Measurements from ENCODE around the gene KIF5A.

KIF5A gene

DNA sequence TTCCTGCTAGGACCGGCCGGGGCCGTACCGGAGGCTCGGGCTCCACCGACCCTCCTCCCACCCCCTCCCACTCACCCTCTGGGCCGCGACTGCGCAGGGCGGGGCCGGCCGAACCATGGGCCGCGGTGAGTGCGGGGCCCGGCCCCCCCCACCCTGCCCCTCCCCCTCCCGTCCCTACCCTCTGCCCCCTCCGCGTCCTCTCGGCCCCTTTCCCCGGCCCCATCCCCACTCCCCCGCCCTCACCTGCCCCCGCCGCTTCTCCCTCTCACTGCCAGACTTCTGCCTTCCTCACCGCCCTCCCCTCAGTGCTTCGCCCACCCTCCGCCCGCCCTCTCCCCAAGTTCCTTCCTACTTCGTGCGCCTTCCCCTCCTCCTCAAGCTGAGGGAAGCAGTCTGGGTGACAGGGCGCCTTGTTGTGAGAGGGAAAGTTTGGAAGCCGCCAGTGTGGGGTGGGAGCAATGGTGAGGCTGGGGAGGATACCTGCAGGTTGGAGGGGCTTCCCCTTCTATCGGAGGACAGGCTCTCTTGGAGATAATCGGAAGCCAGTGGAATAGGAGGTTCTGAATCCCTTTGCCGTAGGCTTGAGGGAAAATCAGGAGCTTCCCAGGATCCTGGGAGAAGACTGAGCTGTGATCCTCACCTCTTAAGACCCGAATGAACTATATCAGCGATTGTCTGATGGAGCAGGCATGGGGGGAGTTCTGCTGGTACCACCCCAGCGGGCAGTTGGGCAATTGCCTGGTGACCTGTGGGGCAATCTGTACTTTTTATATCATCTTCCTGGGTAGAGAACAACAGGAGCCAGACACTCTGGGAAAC is 26.7 kb upstream of the KIF5A start:
- Mint-ChIP-seq H3K27ac (ENCODE audit: low read depth) (peak overlapping the region; percentile 99), H3K9me3 (no peaks in the 10 kb centered on the region), H3K4me3 (peak overlapping the region; percentile 98), H3K27me3 (no peaks in the 10 kb centered on the region), H3K36me3 (ENCODE audit: insufficient read depth) (peaks cover 56% of the 10 kb centered on the region), H3K4me1 (peaks cover 55% of the 10 kb centered on the region)
- ATAC-seq (replicated peaks; ENCODE audit: extremely low read depth, poor library complexity, severe bottlenecking): no peak
- DNase-seq (ENCODE audit: low spot score in 2 of 2): peak in 1 of 2 donors; percentile 27

DNA sequence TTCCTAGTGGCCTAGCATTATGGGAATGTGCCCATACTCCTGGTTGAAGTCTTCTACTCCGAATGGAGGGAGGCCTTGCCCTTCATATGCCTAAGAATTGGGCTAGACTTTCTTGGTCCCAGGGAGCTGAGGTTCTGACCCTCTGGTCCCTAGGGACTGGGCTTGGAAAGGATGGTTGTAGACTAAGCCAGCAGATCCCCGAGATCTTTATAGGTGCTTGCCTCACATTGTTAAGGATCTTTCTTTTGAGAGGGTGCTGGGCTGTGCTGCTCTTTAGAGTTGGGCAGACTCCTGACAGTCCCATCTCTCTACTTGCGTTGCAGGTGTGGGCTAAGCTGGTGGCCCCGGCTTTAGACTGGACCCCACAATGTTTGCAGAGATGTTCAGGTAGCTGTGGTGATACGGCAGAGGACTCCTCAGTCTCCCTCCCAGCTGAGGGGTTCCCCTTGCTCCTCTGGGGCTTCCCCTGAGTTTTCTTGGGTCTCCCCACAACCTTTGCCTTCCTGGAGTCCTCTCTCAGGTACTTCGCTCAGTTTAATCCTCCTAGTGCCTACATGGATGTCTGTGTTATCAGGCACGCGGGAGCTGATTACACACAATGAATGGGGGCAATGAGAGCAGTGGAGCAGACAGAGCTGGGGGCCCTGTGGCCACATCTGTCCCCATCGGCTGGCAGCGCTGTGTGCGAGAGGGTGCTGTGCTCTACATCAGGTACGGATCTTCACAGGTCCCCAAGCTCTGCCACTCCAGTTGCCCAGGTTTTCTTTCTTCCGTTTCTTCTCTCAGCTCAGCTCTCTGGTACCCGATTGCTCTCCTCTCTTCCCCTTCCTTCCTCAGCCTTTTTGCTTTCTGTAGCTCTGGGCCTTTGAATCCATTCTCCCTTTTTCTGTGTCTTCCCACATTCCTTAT is 25.9 kb upstream of the KIF5A start:
- Mint-ChIP-seq H3K36me3 (ENCODE audit: insufficient read depth) (peaks cover 51% of the 10 kb centered on the region), H3K27me3 (no peaks in the 10 kb centered on the region), H3K4me1 (peaks cover 46% of the 10 kb centered on the region), H3K4me3 (peak overlapping the region; percentile 98), H3K9me3 (no peaks in the 10 kb centered on the region), H3K27ac (ENCODE audit: low read depth) (peak overlapping the region; percentile 99)
- ATAC-seq (replicated peaks; ENCODE audit: extremely low read depth, poor library complexity, severe bottlenecking) (no peak), DNase-seq (ENCODE audit: low spot score in 2 of 2) (no peak)

DNA sequence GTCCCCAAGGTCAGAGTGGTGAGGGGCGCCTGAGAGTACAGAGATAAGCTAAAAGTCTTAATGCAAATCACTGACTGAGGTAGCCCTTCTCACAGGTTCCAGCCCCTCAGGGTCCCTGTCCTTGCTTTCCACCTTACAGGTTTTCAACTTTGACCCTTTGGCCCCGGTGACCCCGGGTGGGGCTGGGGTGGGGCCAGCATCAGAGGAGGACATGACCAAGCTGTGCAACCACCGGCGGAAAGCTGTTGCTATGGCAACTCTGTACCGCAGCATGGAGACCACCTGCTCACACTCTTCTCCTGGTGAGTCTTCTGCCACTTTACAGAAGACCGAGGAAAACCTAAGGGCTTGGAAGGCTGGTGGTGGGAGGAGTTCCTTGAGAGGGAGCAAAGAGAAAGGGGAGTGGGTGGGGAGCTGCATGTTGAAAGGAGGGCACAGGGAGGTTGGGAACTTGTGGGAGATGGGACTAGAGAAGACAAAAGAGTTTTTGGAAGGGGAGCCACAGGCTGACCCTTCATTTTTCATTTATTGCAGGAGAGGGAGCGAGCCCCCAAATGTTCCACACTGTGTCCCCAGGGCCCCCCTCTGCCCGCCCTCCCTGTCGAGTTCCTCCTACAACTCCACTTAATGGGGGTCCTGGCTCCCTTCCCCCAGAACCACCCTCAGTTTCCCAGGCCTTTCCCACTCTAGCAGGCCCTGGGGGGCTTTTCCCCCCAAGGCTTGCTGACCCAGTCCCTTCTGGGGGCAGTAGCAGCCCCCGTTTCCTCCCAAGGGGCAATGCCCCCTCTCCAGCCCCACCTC is 24.8 kb upstream of the KIF5A start:
- peaks cover 52% of the 10 kb centered on the region for H3K36me3 Mint-ChIP-seq (ENCODE audit: insufficient read depth)
- H3K4me1 Mint-ChIP-seq: peaks cover 37% of the 10 kb centered on the region
- peak overlapping the region; percentile 99 for H3K27ac Mint-ChIP-seq (ENCODE audit: low read depth)
- no peaks in the 10 kb centered on the region for H3K27me3 Mint-ChIP-seq
- no peak for DNase-seq (ENCODE audit: low spot score in 2 of 2)
- no peaks in the 10 kb centered on the region for H3K9me3 Mint-ChIP-seq
- peak overlapping the region; percentile 98 for H3K4me3 Mint-ChIP-seq
- ATAC-seq (replicated peaks; ENCODE audit: extremely low read depth, poor library complexity, severe bottlenecking): no peak

DNA sequence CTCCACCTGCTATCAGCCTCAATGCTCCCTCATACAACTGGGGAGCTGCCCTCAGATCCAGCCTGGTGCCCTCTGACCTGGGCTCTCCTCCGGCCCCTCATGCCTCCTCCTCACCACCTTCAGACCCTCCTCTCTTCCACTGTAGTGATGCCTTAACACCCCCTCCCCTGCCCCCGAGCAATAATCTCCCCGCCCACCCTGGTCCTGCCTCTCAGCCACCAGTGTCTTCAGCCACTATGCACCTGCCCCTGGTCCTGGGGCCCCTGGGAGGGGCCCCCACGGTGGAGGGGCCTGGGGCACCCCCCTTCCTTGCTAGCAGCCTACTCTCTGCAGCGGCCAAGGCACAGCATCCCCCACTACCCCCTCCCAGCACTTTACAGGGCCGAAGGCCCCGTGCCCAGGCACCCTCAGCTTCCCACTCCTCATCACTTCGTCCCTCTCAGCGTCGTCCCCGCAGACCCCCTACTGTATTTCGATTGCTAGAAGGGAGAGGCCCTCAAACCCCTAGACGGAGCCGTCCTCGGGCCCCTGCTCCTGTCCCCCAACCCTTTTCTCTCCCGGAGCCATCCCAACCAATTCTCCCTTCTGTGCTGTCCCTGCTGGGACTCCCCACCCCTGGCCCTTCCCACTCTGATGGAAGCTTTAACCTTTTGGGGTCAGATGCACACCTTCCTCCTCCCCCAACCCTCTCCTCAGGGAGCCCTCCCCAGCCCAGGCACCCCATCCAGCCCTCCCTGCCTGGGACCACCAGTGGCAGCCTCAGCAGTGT is 24.0 kb upstream of the KIF5A start:
- no peak overlapping the region for H3K4me3 Mint-ChIP-seq
- peaks cover 37% of the 10 kb centered on the region for H3K4me1 Mint-ChIP-seq
- DNase-seq (ENCODE audit: low spot score in 2 of 2): no peak
- ATAC-seq (replicated peaks; ENCODE audit: extremely low read depth, poor library complexity, severe bottlenecking): no peak
- no peaks in the 10 kb centered on the region for H3K27me3 Mint-ChIP-seq
- no peaks in the 10 kb centered on the region for H3K9me3 Mint-ChIP-seq
- no peak overlapping the region for H3K27ac Mint-ChIP-seq (ENCODE audit: low read depth)
- H3K36me3 Mint-ChIP-seq (ENCODE audit: insufficient read depth): peaks cover 48% of the 10 kb centered on the region

DNA sequence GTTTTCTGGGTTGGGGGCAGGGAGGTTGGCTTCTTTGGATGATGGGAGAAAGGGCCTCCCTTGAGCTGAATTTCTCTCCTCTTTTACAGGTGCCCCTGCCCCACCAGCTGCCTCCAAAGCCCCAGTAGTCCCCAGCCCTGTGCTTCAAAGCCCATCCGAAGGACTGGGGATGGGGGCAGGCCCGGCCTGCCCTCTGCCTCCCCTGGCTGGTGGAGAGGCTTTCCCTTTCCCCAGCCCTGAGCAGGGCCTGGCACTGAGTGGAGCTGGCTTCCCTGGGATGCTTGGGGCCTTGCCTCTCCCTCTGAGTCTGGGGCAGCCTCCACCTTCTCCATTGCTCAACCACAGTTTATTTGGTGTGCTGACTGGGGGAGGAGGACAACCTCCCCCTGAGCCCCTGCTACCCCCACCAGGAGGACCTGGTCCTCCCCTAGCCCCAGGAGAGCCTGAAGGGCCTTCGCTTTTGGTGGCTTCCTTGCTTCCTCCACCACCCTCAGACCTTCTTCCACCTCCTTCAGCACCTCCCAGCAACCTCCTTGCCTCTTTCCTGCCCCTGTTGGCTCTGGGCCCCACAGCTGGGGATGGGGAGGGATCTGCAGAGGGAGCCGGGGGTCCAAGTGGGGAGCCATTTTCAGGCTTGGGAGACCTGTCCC is 23.2 kb upstream of the KIF5A start:
- Mint-ChIP-seq H3K27ac (ENCODE audit: low read depth) (peak overlapping the region; percentile 32), H3K4me1 (peaks cover 34% of the 10 kb centered on the region), H3K4me3 (no peak overlapping the region), H3K27me3 (no peaks in the 10 kb centered on the region), H3K9me3 (no peaks in the 10 kb centered on the region), H3K36me3 (ENCODE audit: insufficient read depth) (peaks cover 51% of the 10 kb centered on the region)
- ATAC-seq (replicated peaks; ENCODE audit: extremely low read depth, poor library complexity, severe bottlenecking) (no peak), DNase-seq (ENCODE audit: low spot score in 2 of 2) (no peak)

DNA sequence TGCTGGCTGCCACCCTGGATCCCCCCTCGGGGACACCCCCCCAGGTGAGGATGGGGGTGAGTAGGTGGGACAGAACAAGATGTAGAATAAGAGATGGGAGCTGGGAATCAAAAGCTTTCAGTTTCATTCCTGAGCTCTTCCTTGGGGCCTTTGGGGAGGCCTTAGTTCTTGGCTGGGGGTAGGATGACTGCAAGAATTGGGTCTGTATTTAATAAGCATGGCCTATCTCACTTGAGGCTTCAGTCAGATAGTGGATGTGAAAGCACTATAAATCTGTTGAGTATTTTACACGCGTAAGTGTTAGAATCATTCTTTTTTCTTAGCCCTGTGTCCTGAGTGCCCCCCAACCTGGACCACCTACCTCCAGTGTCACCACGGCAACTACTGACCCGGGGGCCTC is 22.7 kb upstream of the KIF5A start:
- peaks cover 28% of the 10 kb centered on the region for H3K4me1 Mint-ChIP-seq
- DNase-seq (ENCODE audit: low spot score in 2 of 2): no peak
- H3K36me3 Mint-ChIP-seq (ENCODE audit: insufficient read depth): peaks cover 51% of the 10 kb centered on the region
- ATAC-seq (replicated peaks; ENCODE audit: extremely low read depth, poor library complexity, severe bottlenecking): no peak
- H3K27ac Mint-ChIP-seq (ENCODE audit: low read depth): no peak overlapping the region
- no peak overlapping the region for H3K4me3 Mint-ChIP-seq
- no peaks in the 10 kb centered on the region for H3K9me3 Mint-ChIP-seq
- no peaks in the 10 kb centered on the region for H3K27me3 Mint-ChIP-seq

DNA sequence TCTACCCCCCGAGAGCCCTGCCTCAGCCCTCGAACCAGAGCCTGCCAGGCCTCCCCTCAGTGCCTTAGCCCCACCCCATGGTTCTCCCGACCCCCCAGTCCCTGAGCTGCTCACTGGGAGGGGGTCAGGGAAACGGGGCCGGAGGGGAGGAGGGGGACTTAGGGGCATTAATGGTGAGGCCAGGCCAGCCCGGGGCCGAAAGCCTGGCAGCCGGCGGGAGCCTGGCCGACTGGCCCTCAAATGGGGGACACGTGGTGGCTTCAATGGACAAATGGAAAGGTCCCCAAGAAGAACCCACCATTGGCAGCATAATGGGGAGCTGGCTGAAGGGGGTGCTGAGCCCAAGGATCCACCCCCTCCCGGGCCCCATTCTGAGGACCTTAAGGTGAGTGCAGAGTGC is 21.7 kb upstream of the KIF5A start:
- no peak for ATAC-seq (replicated peaks; ENCODE audit: extremely low read depth, poor library complexity, severe bottlenecking)
- Mint-ChIP-seq H3K27me3 (no peaks in the 10 kb centered on the region), H3K27ac (ENCODE audit: low read depth) (no peak overlapping the region), H3K4me3 (no peak overlapping the region), H3K9me3 (no peaks in the 10 kb centered on the region), H3K36me3 (ENCODE audit: insufficient read depth) (peaks cover 55% of the 10 kb centered on the region), H3K4me1 (peaks cover 24% of the 10 kb centered on the region)
- DNase-seq (ENCODE audit: low spot score in 2 of 2): no peak

DNA sequence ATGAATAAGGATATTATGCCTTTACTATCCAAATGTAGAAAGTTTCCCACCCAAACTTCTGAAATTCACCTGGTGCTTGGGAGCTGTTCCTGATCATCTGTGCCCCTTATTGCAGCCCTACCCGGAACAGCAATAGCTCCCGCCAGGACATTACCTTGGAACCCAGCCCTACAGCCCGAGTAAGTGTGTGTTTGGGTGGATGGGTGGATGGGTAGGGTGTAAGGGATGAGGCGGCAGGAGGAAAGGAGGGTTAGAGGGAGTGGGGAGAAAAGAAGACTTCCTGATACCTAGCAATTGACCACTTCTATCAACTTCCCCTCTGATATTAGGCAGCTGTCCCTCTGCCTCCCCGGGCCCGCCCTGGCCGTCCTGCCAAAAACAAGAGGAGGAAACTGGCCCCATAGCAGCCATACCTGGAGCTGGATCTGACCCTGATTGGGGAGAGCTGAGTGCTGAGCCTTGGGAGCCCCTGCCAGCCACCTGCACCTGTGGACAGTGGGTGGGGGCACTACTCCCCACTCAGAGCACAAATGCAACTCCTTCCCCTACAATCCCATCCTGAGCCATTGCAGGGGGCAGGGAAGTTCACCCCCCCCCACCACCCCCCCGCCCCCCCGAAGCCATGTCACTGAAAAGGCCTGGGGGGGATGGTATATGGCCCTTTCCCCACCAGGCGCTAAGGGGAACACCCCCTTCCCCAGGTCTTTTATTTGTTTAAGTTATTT is 20.9 kb upstream of the KIF5A start:
- no peak for ATAC-seq (replicated peaks; ENCODE audit: extremely low read depth, poor library complexity, severe bottlenecking)
- Mint-ChIP-seq H3K36me3 (ENCODE audit: insufficient read depth) (peaks cover 49% of the 10 kb centered on the region), H3K27ac (ENCODE audit: low read depth) (peak overlapping the region; percentile 46), H3K4me1 (peaks cover 16% of the 10 kb centered on the region), H3K4me3 (no peak overlapping the region), H3K27me3 (no peaks in the 10 kb centered on the region), H3K9me3 (no peaks in the 10 kb centered on the region)
- DNase-seq (ENCODE audit: low spot score in 2 of 2): no peak

DNA sequence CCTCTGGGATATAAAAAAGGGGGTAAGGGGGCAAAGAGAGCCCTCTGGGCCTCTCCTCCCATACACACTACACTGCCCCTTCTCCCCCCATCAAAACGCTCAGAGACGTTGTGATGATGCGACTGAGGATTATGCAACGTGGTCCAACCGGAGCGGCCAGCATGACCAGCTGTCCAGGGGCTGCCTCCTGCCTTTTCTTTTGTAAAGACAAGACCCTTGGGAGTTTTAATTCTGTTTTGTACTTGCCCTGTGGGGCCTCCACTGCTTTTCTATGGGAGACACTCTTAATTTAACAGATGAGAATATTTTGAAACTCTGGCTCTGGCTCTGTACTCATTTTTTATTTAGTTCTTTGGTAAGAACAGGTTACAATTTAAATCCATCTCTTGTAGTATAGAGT is 20.0 kb upstream of the KIF5A start:
- Mint-ChIP-seq H3K36me3 (ENCODE audit: insufficient read depth) (peaks cover 50% of the 10 kb centered on the region), H3K27ac (ENCODE audit: low read depth) (no peak overlapping the region), H3K9me3 (no peaks in the 10 kb centered on the region), H3K4me1 (peaks cover 8% of the 10 kb centered on the region), H3K4me3 (no peak overlapping the region), H3K27me3 (no peaks in the 10 kb centered on the region)
- DNase-seq (ENCODE audit: low spot score in 2 of 2): no peak
- no peak for ATAC-seq (replicated peaks; ENCODE audit: extremely low read depth, poor library complexity, severe bottlenecking)

DNA sequence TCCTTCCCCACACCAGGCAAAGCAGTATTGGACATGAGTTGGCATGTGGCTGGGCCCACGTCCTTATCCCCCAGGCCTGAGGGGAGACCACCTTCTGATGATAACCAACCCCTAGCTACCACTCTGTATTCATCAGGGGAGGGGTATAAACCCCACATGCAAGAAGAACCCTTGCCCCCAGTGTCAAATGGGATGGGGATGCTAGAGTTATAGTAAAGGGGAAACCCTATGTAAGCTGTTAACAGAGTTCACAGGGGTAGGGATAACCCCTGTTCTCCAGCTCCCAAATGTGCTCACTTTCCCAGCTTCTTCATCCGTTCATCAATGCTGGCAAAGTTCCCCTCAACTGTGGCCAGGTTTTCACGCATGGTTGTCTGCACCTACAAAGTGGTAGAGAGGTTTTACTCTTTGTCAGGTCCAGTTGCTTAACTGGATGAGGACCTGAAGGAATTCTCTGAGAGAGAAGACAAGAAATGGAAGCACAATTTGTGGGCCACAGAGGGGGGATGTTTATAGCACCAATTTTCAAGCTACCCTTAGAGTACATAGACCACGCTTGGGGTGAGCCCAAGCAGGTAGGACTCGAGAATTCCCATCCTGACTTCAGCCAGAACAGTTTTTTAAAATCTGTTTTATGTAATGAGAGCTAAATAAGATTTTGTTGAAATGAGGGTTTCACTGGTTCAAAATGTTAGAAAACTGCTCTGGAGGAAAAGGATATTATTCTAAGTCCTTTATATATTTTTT is 19.3 kb upstream of the KIF5A start:
- Mint-ChIP-seq H3K9me3 (no peaks in the 10 kb centered on the region), H3K27ac (ENCODE audit: low read depth) (no peak overlapping the region), H3K4me3 (no peak overlapping the region), H3K4me1 (peaks cover under 1% of the 10 kb centered on the region), H3K27me3 (no peaks in the 10 kb centered on the region), H3K36me3 (ENCODE audit: insufficient read depth) (peaks cover 56% of the 10 kb centered on the region)
- DNase-seq (ENCODE audit: low spot score in 2 of 2) (no peak), ATAC-seq (replicated peaks; ENCODE audit: extremely low read depth, poor library complexity, severe bottlenecking) (no peak)

Measured in central memory CD8-positive, alpha-beta T cell (primary cell).